ENCODE results near the gene HSD17B2.

DNA sequence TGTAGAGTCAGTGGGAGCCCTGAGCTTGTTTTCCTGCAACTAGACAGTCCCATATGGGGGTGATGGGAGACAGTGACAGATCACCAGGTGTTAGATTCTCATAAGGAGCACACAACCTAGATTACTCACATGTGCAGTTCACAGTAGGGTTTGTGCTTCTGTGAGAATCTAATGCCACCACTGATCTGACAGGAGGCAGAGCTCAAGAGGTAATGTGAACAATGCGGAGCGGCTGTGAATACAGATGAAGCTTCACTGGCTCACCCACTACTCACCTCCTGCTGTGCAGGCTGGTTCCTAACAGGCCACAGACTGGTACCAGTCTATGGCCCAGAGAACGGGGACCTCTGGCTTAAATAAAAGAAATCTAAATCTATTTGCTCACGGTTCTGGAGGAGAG is 10.2 kb upstream of the HSD17B2 start:
- TF ChIP-seq EP300 (IDR thresholded peaks at IDR 0.05; ENCODE audit: borderline replicate concordance) (no peak), RAD21 (IDR thresholded peaks at IDR 0.05; ENCODE audit: low read depth) (no peak), YY1 (IDR thresholded peaks at IDR 0.05; ENCODE audit: low read depth) (no peak), EGR1 (IDR thresholded peaks at IDR 0.05) (no peak), NFIC (IDR thresholded peaks at IDR 0.05) (no peak), TCF12 (IDR thresholded peaks at IDR 0.05; ENCODE audit: low read depth) (no peak), CEBPB (IDR thresholded peaks at IDR 0.05) (no peak), ZBTB7A (IDR thresholded peaks at IDR 0.05; ENCODE audit: low read depth) (no peak), CREB1 (IDR thresholded peaks at IDR 0.05; ENCODE audit: low read depth) (no peak), FOXM1 (IDR thresholded peaks at IDR 0.05; ENCODE audit: borderline replicate concordance, low read depth) (no peak)
- TF ChIP-seq, protein P1, sequence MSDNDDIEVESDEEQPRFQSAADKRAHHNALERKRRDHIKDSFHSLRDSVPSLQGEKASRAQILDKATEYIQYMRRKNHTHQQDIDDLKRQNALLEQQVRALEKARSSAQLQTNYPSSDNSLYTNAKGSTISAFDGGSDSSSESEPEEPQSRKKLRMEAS (IDR thresholded peaks at IDR 0.05), result no peak
- TF ChIP-seq, protein P2, sequence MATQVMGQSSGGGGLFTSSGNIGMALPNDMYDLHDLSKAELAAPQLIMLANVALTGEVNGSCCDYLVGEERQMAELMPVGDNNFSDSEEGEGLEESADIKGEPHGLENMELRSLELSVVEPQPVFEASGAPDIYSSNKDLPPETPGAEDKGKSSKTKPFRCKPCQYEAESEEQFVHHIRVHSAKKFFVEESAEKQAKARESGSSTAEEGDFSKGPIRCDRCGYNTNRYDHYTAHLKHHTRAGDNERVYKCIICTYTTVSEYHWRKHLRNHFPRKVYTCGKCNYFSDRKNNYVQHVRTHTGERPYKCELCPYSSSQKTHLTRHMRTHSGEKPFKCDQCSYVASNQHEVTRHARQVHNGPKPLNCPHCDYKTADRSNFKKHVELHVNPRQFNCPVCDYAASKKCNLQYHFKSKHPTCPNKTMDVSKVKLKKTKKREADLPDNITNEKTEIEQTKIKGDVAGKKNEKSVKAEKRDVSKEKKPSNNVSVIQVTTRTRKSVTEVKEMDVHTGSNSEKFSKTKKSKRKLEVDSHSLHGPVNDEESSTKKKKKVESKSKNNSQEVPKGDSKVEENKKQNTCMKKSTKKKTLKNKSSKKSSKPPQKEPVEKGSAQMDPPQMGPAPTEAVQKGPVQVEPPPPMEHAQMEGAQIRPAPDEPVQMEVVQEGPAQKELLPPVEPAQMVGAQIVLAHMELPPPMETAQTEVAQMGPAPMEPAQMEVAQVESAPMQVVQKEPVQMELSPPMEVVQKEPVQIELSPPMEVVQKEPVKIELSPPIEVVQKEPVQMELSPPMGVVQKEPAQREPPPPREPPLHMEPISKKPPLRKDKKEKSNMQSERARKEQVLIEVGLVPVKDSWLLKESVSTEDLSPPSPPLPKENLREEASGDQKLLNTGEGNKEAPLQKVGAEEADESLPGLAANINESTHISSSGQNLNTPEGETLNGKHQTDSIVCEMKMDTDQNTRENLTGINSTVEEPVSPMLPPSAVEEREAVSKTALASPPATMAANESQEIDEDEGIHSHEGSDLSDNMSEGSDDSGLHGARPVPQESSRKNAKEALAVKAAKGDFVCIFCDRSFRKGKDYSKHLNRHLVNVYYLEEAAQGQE (IDR thresholded peaks at IDR 0.05; ENCODE audit: low read depth), result no peak
